Colon (tissue), 2 donors: Measurements from ENCODE around the gene GYS1.

ENCODE experiments used
- FAIRE-seq: peaks from 2 replicates; lab custom pipeline; 2012; peaks lifted over from hg19 to GRCh38; lab: Jason Lieb, UNC
- donor health status: control.
- donor health status: control.

The GYS1 gene

GRCh38 chr19:49017666-49018351 lies 24.7 kb upstream of the GYS1 start:
- FAIRE-seq: no peak

DNA sequence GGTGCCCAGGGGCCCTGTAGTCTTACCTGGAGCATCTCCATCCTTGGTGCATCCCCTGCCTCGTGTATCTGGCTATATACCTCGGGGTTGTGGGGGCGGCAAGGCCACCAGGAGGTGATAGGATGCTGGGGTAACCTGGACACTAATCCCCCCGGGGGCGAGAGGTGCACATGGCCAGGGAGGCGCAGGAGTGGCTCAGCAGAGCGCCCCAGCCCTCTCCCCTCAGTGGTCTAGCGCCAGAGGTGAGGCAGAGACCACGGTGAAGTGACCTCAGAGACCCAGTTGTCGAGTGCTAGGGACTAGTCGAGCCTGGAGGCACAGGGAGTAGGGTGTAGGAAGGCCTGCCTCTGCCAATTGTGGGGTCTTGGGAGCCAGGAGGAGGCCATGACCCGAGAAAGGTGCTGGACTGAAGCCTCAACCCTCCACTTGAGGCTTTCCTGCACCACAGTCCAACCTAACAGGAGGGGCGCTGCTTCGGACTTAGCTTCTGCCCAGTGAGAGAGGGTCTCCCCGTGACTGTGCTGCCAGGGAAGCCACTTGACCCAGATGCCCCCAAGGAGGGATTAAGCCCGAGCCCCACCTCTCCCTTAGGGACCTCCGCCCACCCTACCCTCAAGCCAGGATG lies 24.0 kb upstream of the GYS1 start, which contains the start of gene LHB:
TSS of gene LHB (minus strand) at position 51 of the 625 bp plus-strand sequence. CDS start at position 41, 10 bp downstream.
- no peak for FAIRE-seq

DNA sequence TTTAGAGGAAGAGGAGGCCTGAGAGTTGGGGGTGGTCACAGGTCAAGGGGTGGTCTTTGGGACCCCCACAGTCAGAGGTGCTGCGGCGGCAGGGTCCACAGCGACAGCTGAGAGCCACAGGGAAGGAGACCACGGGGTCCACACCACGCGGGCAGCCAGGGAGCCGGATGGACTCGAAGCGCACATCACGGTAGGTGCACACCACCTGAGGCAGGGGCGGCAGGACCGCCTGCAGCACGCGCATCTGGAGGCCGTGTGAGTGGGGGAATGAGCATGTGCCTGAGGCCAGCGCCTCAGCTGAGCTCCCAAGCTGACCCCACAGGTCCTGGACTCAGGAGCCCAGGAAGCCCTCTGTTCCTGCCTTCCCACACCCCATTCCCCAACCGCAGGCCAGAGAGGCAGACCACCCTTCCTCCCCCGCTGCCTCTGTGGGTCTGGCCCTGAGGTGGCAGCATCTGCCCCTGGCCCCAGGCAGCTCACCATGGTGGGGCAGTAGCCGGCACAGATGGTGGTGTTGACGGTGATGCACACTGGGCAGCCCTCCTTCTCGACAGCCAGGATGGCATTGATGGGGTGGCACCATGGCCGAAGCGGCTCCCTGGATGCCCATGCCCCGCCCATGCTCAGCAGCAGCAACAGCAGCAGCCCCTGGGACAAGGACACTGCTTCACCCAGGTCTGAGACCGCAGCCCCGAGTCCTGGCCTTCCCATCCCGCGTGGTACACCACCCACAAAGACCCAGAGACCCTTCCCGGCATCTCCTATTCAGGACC lies 23.1 kb upstream of the GYS1 start:
- no peak for FAIRE-seq

GRCh38 chr19:49014870-49015255 lies 21.8 kb upstream of the GYS1 start:
- no peak for FAIRE-seq

DNA sequence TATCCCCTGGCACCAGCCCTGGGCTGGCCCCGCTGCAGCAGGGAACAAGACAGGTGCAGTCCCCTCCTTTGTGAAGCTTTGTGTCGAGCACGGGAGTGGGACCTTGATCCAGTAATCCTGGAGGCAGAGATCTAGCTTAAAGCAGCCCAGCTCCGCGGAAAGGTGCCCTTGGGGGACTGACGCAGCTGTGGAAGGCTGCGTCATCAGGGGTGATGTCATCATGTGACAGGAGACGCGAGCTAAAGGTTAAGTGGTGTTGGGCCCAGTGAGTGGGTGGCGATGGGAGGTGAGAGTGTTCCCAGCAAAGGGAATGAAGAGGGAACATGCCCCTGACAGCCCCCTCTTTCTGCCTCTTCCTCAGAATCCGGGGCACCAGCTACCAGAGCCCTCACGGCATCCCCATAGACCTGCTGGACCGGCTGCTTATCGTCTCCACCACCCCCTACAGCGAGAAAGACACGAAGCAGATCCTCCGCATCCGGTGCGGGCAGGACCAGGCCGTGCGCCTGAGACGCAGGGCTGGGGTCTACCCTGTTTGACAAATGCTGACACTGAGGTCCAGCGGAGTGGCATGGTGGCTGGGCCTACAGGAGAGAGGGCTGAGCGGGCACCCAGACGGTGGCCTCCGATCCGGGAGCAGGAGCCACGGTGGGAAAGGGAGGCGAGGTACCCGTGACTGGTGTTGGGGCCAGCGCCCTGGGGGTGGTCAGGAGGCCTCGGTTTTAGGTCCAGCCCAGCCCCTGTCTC lies 21.2 kb upstream of the GYS1 start:
- no peak for FAIRE-seq

DNA sequence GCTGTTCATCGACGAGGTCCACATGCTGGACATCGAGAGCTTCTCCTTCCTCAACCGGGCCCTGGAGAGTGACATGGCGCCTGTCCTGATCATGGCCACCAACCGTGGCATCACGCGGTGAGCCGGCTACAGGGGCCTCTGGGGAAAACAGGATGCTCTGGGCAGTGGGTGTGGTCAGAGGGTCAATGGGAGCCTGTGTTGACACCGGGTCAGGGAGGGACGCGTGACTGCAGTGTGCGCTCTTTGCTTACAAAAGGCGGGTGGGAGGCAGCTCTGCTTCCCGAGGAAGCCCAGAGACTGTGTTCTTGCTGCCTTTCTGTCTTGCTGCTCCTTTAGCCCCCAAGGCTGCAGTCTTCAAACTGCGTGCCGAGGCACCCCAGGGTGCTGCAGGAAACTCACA lies 18.1 kb upstream of the GYS1 start:
- no peak for FAIRE-seq

- no peak for FAIRE-seq
Measured at GRCh38 chr19:49010453-49010852, 17.3 kb upstream of the GYS1 start.

DNA sequence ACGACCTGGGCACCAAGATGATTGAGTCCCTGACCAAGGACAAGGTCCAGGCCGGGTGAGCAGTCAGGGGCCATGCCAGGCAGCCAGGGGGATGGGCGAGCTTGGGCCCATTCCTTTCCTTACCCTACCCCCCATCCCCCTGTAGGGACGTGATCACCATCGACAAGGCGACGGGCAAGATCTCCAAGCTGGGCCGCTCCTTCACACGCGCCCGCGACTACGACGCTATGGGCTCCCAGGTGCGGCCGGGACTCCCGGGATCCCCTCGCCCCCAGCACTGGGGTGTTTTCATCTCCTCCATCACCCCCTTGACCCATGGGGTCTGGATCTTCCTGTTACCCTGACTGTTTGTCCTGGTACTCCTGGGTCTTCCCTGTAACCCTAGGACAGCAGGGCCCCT lies 16.7 kb upstream of the GYS1 start:
- no peak for FAIRE-seq

GRCh38 chr19:49006905-49007304 lies 13.8 kb upstream of the GYS1 start:
- no peak for FAIRE-seq

GRCh38 chr19:49004964-49005614 lies 12.0 kb upstream of the GYS1 start:
- FAIRE-seq: no peak

DNA sequence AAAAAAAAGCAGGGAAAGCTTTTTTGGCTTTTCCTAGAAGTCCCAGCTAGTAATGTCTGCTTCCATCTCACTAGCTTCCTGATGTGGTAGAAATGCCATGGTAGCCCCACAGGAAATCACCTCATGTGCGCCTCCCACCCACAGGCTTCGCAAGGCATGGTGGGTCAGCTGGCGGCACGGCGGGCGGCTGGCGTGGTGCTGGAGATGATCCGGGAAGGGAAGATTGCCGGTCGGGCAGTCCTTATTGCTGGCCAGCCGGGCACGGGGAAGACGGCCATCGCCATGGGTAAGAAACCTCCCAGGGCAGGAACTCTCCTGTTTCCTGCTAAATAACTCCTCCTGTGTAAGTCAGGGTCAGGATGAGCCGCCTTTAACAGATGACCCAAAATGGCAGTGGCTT lies 11.0 kb upstream of the GYS1 start:
- FAIRE-seq: no peak

DNA sequence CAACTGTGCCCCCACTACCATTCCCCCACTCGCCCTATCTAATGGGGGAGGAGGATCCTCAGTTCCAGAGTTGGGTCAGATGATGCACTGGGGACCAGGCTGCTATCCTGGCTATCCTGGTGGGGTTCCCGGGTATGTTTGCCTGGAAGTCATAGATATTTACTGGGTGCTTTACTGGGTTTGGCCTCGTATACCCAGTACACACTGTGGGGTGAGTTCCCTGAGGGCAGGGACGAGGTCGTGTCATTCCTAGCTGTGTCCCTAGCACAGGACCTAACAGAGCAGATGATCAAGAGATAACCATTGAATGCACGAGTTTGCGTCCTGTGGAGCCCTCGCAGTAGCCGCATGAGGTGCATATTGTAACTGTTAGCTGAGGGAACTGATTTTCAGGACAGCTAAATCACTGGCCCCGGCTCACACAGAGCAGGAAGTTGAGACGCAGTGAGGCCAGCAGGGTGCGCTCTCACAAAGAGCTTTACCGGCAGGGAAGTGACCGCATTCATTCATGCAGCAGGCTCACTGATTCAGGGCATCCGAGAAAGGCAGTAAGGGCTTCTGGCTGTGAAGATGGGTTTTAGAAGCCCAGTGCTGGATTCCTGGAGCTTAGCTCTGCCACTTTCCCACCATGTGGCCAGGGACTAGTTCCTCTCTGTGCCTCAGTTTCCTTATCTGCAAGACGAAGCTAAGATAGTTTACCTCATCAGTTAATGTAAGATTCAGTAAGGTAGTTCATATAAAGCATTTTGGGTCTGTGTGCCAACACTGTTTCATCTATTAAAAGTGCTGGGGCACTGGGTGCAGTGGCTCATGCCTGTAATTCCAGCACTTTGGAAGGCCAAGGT lies 6.6 kb upstream of the GYS1 start:
- FAIRE-seq: no peak

GRCh38 chr19:48997972-48998371 lies 4.9 kb upstream of the GYS1 start:
- no peak for FAIRE-seq

- no peak for FAIRE-seq
Measured at GRCh38 chr19:48994035-48994386, 902 bp upstream of the GYS1 start.

DNA sequence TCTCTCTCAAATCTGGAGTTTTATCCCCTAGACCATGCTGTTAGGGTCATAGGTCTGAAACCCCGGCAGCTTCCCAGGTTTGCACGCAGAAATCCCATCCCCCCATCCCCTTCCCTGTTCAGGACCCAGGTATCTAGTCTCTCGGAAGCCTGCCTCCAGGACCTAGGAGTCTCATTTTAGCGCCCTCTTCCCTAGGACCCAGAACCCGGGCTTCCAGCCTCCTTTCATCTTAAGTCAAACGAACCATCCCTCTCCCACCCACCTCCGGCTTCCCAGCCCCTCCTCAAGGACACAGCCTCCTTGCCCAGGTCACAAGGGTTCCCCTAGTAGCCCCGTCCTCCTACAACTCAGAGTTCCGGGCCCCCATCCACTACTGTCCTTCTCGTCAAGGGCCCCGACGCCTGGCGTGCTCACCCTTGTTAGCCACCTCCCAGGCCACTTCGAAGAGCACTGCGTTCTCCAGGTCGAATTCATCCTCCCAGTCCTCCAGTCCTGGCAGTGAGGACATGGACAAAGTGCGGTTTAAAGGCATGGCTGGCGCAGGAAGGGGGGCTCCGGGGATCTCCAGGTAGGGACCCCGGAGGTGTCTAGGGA lies 431 bp downstream of the GYS1 start:
- no peak for FAIRE-seq

- no peak for FAIRE-seq
Measured at GRCh38 chr19:48991873-48992580, 1.1 kb downstream of the GYS1 start.

- no peak for FAIRE-seq
Measured at GRCh38 chr19:48991011-48991609, 2.0 kb downstream of the GYS1 start.

- no peak for FAIRE-seq
Measured at GRCh38 chr19:48990400-48990799, 2.7 kb downstream of the GYS1 start.

- FAIRE-seq: no peak
Measured at GRCh38 chr19:48989701-48990291, 3.3 kb downstream of the GYS1 start.
